Measurements from ENCODE around the gene ANK3. TPM values are rescaled to one million over a fixed set of nuclear protein-coding genes. Genes with fewer than 3 reads are reported as not detected.
A peak's percentile ranks its signal among the peaks of the same experiment; 100 is the strongest.

The ANK3 gene
- polyA plus RNA-seq, 1 donor (not counting 4 experiments of a cell fraction or from before 2014, with no cell fraction given), result 8.3 TPM

DNA sequence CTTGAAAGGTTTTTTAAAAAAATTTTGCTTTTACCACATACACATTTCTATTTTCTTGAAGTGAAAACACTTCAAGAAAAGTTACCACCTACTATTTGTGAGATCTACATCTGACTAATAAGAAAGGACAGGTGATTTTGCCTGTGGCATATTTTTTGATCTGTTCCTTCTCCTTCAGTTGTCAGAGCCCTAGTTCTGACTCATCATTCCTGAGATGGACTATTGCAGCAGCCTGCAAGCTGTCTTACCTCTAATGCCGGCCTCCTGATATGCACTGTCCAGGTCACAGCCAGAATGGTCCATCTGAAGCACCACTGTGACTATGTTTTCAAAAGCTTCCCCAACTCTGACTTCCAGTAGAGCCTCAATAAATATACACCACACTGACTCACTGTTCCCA is 28.2 kb upstream of the ANK3 start:
- H3K27ac ChIP-seq (ENCODE audit: control insufficient read depth, insufficient read depth, low read length), result no peak overlapping the region
- dilution Hi-C loops (cut with MboI; ENCODE audit: extremely low pct_ligation_motif_present, low sequenced_read_pairs), result no loop called here
- no peak overlapping the region for H2AFZ ChIP-seq (ENCODE audit: control insufficient read depth, low read length)
- H3K4me1 ChIP-seq (ENCODE audit: control insufficient read depth, extremely low read depth, insufficient read depth, low read length), result peaks cover 28% of the 10 kb centered on the region
- H3K9ac ChIP-seq (ENCODE audit: control insufficient read depth, extremely low read depth, insufficient read depth, low read length), result no peak overlapping the region
- no peaks in the 10 kb centered on the region for H3K79me2 ChIP-seq (ENCODE audit: control insufficient read depth, insufficient read depth, low read length)
- no peak for TF ChIP-seq EZH2 (IDR thresholded peaks at IDR 0.05; ENCODE audit: low read length)
- TF ChIP-seq, protein P1, sequence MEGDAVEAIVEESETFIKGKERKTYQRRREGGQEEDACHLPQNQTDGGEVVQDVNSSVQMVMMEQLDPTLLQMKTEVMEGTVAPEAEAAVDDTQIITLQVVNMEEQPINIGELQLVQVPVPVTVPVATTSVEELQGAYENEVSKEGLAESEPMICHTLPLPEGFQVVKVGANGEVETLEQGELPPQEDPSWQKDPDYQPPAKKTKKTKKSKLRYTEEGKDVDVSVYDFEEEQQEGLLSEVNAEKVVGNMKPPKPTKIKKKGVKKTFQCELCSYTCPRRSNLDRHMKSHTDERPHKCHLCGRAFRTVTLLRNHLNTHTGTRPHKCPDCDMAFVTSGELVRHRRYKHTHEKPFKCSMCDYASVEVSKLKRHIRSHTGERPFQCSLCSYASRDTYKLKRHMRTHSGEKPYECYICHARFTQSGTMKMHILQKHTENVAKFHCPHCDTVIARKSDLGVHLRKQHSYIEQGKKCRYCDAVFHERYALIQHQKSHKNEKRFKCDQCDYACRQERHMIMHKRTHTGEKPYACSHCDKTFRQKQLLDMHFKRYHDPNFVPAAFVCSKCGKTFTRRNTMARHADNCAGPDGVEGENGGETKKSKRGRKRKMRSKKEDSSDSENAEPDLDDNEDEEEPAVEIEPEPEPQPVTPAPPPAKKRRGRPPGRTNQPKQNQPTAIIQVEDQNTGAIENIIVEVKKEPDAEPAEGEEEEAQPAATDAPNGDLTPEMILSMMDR (optimal IDR thresholded peaks at IDR 0.05 in 1 of 3, IDR thresholded peaks at IDR 0.05 in 1 of 3, conservative IDR thresholded peaks at IDR 0.05 in 1 of 3; ENCODE audit: extremely low read depth in 1 of 3, insufficient read depth in 2 of 3, low read length in 3 of 3), result no peak
- H3K4me3 ChIP-seq (ENCODE audit: control insufficient read depth in 2 of 3, extremely low read depth in 1 of 3, insufficient read depth in 2 of 3, low read depth in 1 of 3, low read length in 3 of 3), result no peak overlapping the region
- no peak overlapping the region for H3K4me2 ChIP-seq (ENCODE audit: control insufficient read depth, extremely low read depth, insufficient read depth, low read depth, low read length)
- H3K36me3 ChIP-seq (ENCODE audit: control insufficient read depth in 2 of 2, extremely low read depth in 1 of 2, insufficient read depth in 2 of 2, low read length in 2 of 2), result no peaks in the 10 kb centered on the region
- no peaks in the 10 kb centered on the region for H4K20me1 ChIP-seq (ENCODE audit: control insufficient read depth, extremely low read depth, insufficient read depth, low read length)
- DNase-seq (ENCODE audit: low read depth, low spot score) (no peak), FAIRE-seq (peak; percentile 93)
- no peaks in the 10 kb centered on the region for H3K27me3 ChIP-seq (ENCODE audit: control insufficient read depth, extremely low read depth, insufficient read depth, low read length)
- no peaks in the 10 kb centered on the region for H3K9me1 ChIP-seq (ENCODE audit: control insufficient read depth, extremely low read depth, insufficient read depth, low read length)
- H3K9me3 ChIP-seq (ENCODE audit: control insufficient read depth, low read depth, low read length), result no peaks in the 10 kb centered on the region

- no peaks in the 10 kb centered on the region for H3K27me3 ChIP-seq (ENCODE audit: control insufficient read depth, extremely low read depth, insufficient read depth, low read length)
- FAIRE-seq, result peak; percentile 55
- H3K4me1 ChIP-seq (ENCODE audit: control insufficient read depth, extremely low read depth, insufficient read depth, low read length), result peaks cover 28% of the 10 kb centered on the region
- no peak overlapping the region for H2AFZ ChIP-seq (ENCODE audit: control insufficient read depth, low read length)
- no peak for DNase-seq (ENCODE audit: low read depth, low spot score)
- dilution Hi-C loops (cut with MboI; ENCODE audit: extremely low pct_ligation_motif_present, low sequenced_read_pairs), result no loop called here
- TF ChIP-seq, protein P1 (optimal IDR thresholded peaks at IDR 0.05 in 1 of 3, IDR thresholded peaks at IDR 0.05 in 1 of 3, conservative IDR thresholded peaks at IDR 0.05 in 1 of 3; ENCODE audit: extremely low read depth in 1 of 3, insufficient read depth in 2 of 3, low read length in 3 of 3), result no peak
- no peak for TF ChIP-seq EZH2 (IDR thresholded peaks at IDR 0.05; ENCODE audit: low read length)
- no peaks in the 10 kb centered on the region for H4K20me1 ChIP-seq (ENCODE audit: control insufficient read depth, extremely low read depth, insufficient read depth, low read length)
- H3K9me1 ChIP-seq (ENCODE audit: control insufficient read depth, extremely low read depth, insufficient read depth, low read length), result no peaks in the 10 kb centered on the region
- H3K79me2 ChIP-seq (ENCODE audit: control insufficient read depth, insufficient read depth, low read length), result no peaks in the 10 kb centered on the region
- no peak overlapping the region for H3K4me3 ChIP-seq (ENCODE audit: control insufficient read depth in 2 of 3, extremely low read depth in 1 of 3, insufficient read depth in 2 of 3, low read depth in 1 of 3, low read length in 3 of 3)
- H3K9ac ChIP-seq (ENCODE audit: control insufficient read depth, extremely low read depth, insufficient read depth, low read length), result no peak overlapping the region
- no peaks in the 10 kb centered on the region for H3K9me3 ChIP-seq (ENCODE audit: control insufficient read depth, low read depth, low read length)
- H3K36me3 ChIP-seq (ENCODE audit: control insufficient read depth in 2 of 2, extremely low read depth in 1 of 2, insufficient read depth in 2 of 2, low read length in 2 of 2), result no peaks in the 10 kb centered on the region
- no peak overlapping the region for H3K4me2 ChIP-seq (ENCODE audit: control insufficient read depth, extremely low read depth, insufficient read depth, low read depth, low read length)
- no peak overlapping the region for H3K27ac ChIP-seq (ENCODE audit: control insufficient read depth, insufficient read depth, low read length)
These were observed 27.3 kb upstream of the ANK3 start for GRCh38 chr10:60417024-60417423.

All from keratinocyte (primary cell).